ENCODE results near the gene RELB. TPM values are rescaled to one million over a fixed set of nuclear protein-coding genes. Genes with fewer than 3 reads are reported as not detected.
"Not testable (repeated sequence)": the region's sequence is repeated elsewhere in the genome, so short reads cannot be mapped to it uniquely, and the experiment has no call there.

RELB gene
- total RNA-seq, 1 donor from 2014 or later: 9.5 TPM

- no peak for DNase-seq
Observed at GRCh38 chr19:44988273-44988672, 13.0 kb upstream of the RELB start.

- DNase-seq: peak; percentile 70
Observed at GRCh38 chr19:44988896-44989556, 12.2 kb upstream of the RELB start.

GRCh38 chr19:44990459-44990858 is 10.8 kb upstream of the RELB start:
- no peak for DNase-seq

- DNase-seq: no peak
Observed at GRCh38 chr19:44990966-44991365, 10.3 kb upstream of the RELB start.

- DNase-seq: no peak
Observed at GRCh38 chr19:44992336-44993163, 8.7 kb upstream of the RELB start.

- DNase-seq: no peak
Observed at GRCh38 chr19:44993526-44993925, 7.7 kb upstream of the RELB start.

GRCh38 chr19:44993926-44994537 is 7.2 kb upstream of the RELB start:
- DNase-seq: no peak

GRCh38 chr19:44998025-44998424 is 3.2 kb upstream of the RELB start:
- no peak for DNase-seq

GRCh38 chr19:44999131-44999925 is 1.9 kb upstream of the RELB start:
- not testable (repeated sequence) for DNase-seq

GRCh38 chr19:45000665-45001064 is 599 bp upstream of the RELB start:
- not testable (repeated sequence) for DNase-seq

- DNase-seq: no peak
Observed at GRCh38 chr19:45003485-45003884, 2.2 kb downstream of the RELB start.

- DNase-seq: no peak
Observed at GRCh38 chr19:45005787-45006186, 4.5 kb downstream of the RELB start.

GRCh38 chr19:45008552-45008951 is 7.3 kb downstream of the RELB start:
- DNase-seq: no peak

GRCh38 chr19:45009625-45010255 is 8.5 kb downstream of the RELB start:
- DNase-seq: no peak

- DNase-seq: no peak
Observed at GRCh38 chr19:45010306-45010705, 9.0 kb downstream of the RELB start.

GRCh38 chr19:45011959-45012358 is 10.7 kb downstream of the RELB start:
- DNase-seq: no peak

GRCh38 chr19:45016388-45017314 is 15.4 kb downstream of the RELB start:
- peak; percentile 79 for DNase-seq

- DNase-seq: no peak
Observed at GRCh38 chr19:45019187-45019586, 17.9 kb downstream of the RELB start.

GRCh38 chr19:45020071-45020470 is 18.8 kb downstream of the RELB start:
- no peak for DNase-seq

GRCh38 chr19:45021971-45022370 is 20.7 kb downstream of the RELB start:
- DNase-seq: no peak

- no peak for DNase-seq
Observed at GRCh38 chr19:45023048-45023447, 21.8 kb downstream of the RELB start.

Data from tongue (tissue), 2 donors.